Tibial nerve (tissue), 4 donors: ENCODE results near the gene MRFAP1.
"Not testable (repeated sequence)": the region's sequence is repeated elsewhere in the genome, so short reads cannot be mapped to it uniquely, and the experiment has no call there.

Experiments used
- EP300 ChIP-seq, 2 donors: sonication (generic); formaldehyde crosslinking; IDR thresholded peaks; one replicate each; pipeline ENCODE4 v1.6.1; 2017; ENCODE audit warnings: antibody characterized with exemption in 2 of 2, mild to moderate bottlenecking in 1 of 2
- POLR2A ChIP-seq, 2 donors: fragments of 450-650 bp; IDR thresholded peaks; one replicate each; pipeline ENCODE4 v1.6.1; 2017; ENCODE audit warnings: antibody characterized with exemption in 2 of 2, mild to moderate bottlenecking in 2 of 2, moderate library complexity in 2 of 2
- TF ChIP-seq, protein P1 (sequence below), 5 experiments: fragments of 200-600 bp in 3 of 5; fragments of 450-650 bp in 2 of 5; sonication (generic) in 3 of 5; IDR thresholded peaks; one replicate each; pipeline ENCODE4 v1.5.1; 2016 to 2019; ENCODE audit warnings: antibody characterized with exemption in 5 of 5, mild to moderate bottlenecking in 3 of 5, moderate library complexity in 2 of 5

GRCh38 chr4:6673191-6673659 is 32.7 kb downstream of the MRFAP1 start:
- TF ChIP-seq, protein P1, sequence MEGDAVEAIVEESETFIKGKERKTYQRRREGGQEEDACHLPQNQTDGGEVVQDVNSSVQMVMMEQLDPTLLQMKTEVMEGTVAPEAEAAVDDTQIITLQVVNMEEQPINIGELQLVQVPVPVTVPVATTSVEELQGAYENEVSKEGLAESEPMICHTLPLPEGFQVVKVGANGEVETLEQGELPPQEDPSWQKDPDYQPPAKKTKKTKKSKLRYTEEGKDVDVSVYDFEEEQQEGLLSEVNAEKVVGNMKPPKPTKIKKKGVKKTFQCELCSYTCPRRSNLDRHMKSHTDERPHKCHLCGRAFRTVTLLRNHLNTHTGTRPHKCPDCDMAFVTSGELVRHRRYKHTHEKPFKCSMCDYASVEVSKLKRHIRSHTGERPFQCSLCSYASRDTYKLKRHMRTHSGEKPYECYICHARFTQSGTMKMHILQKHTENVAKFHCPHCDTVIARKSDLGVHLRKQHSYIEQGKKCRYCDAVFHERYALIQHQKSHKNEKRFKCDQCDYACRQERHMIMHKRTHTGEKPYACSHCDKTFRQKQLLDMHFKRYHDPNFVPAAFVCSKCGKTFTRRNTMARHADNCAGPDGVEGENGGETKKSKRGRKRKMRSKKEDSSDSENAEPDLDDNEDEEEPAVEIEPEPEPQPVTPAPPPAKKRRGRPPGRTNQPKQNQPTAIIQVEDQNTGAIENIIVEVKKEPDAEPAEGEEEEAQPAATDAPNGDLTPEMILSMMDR (IDR thresholded peaks at IDR 0.05) = peak in 1 of 5 experiments; percentile 5
- not testable (repeated sequence) for TF ChIP-seq POLR2A, EP300 (IDR thresholded peaks at IDR 0.05)
